Measurements from ENCODE around the gene NDE1.

NDE1 gene

GRCh38 chr16:15748654-15749053 is 98.6 kb downstream of the NDE1 start:
- Histone ChIP-seq H3K36me3 (ENCODE audit: low read length) (no peaks in the 10 kb centered on the region), H3K4me2 (ENCODE audit: low read depth, low read length, poor library complexity, severe bottlenecking) (no peak overlapping the region), H4K20me1 (ENCODE audit: low read depth, low read length) (no peaks in the 10 kb centered on the region), H3K9me3 (ENCODE audit: insufficient read depth, low read length) (no peaks in the 10 kb centered on the region), H3K9ac (ENCODE audit: low read length) (no peak overlapping the region), H3F3A (ENCODE audit: insufficient read depth) (no peaks in the 10 kb centered on the region), H3K9me2 (replicated peaks; ENCODE audit: insufficient read depth, low read length) (no peaks in the 10 kb centered on the region), H3K79me2 (ENCODE audit: insufficient read depth, low read length) (no peaks in the 10 kb centered on the region), H3K27ac (ENCODE audit: low read depth, low read length) (no peak overlapping the region), H2AFZ (ENCODE audit: low read depth, low read length, severe bottlenecking) (no peak overlapping the region), H3K27me3 (ENCODE audit: low read length) (no peaks in the 10 kb centered on the region), H3K4me3 (ENCODE audit: insufficient read depth, low read length, poor library complexity, severe bottlenecking) (no peak overlapping the region)
- TF ChIP-seq EZH2phosphoT487 (conservative IDR thresholded peaks at IDR 0.05; ENCODE audit: low read length) (no peak), CTCF (IDR thresholded peaks at IDR 0.05; ENCODE audit: insufficient read depth, low read length, poor library complexity, severe bottlenecking) (no peak)

GRCh38 chr16:15749371-15749770 is 99.3 kb downstream of the NDE1 start:
- Histone ChIP-seq H4K20me1 (ENCODE audit: low read depth, low read length) (no peaks in the 10 kb centered on the region), H3K79me2 (ENCODE audit: insufficient read depth, low read length) (no peaks in the 10 kb centered on the region)

GRCh38 chr16:15749985-15750384 is 99.9 kb downstream of the NDE1 start:
- no peak overlapping the region for H3K27ac ChIP-seq (ENCODE audit: low read depth, low read length)
- TF ChIP-seq EZH2phosphoT487 (conservative IDR thresholded peaks at IDR 0.05; ENCODE audit: low read length) (no peak), CTCF (IDR thresholded peaks at IDR 0.05; ENCODE audit: insufficient read depth, low read length, poor library complexity, severe bottlenecking) (no peak)
- H3K27me3 ChIP-seq (ENCODE audit: low read length): no peaks in the 10 kb centered on the region
- H3F3A ChIP-seq (ENCODE audit: insufficient read depth): no peaks in the 10 kb centered on the region
- H4K20me1 ChIP-seq (ENCODE audit: low read depth, low read length): no peaks in the 10 kb centered on the region
- no peak overlapping the region for H3K4me2 ChIP-seq (ENCODE audit: low read depth, low read length, poor library complexity, severe bottlenecking)
- H3K9me3 ChIP-seq (ENCODE audit: insufficient read depth, low read length): no peaks in the 10 kb centered on the region
- H3K9me2 ChIP-seq (replicated peaks; ENCODE audit: insufficient read depth, low read length): no peaks in the 10 kb centered on the region
- H3K36me3 ChIP-seq (ENCODE audit: low read length): no peaks in the 10 kb centered on the region
- H3K79me2 ChIP-seq (ENCODE audit: insufficient read depth, low read length): no peaks in the 10 kb centered on the region
- H3K4me3 ChIP-seq (ENCODE audit: insufficient read depth, low read length, poor library complexity, severe bottlenecking): no peak overlapping the region
- H3K9ac ChIP-seq (ENCODE audit: low read length): no peak overlapping the region
- no peak overlapping the region for H2AFZ ChIP-seq (ENCODE audit: low read depth, low read length, severe bottlenecking)

More at GRCh38 chr16:15749371-15749770, 99.3 kb downstream of the NDE1 start:
- TF ChIP-seq CTCF (IDR thresholded peaks at IDR 0.05; ENCODE audit: insufficient read depth, low read length, poor library complexity, severe bottlenecking): no peak
- TF ChIP-seq EZH2phosphoT487 (conservative IDR thresholded peaks at IDR 0.05; ENCODE audit: low read length): no peak
- no peak overlapping the region for H3K9ac ChIP-seq (ENCODE audit: low read length)
- H3K36me3 ChIP-seq (ENCODE audit: low read length): no peaks in the 10 kb centered on the region
- no peak overlapping the region for H3K27ac ChIP-seq (ENCODE audit: low read depth, low read length)
- no peaks in the 10 kb centered on the region for H3F3A ChIP-seq (ENCODE audit: insufficient read depth)
- no peak overlapping the region for H2AFZ ChIP-seq (ENCODE audit: low read depth, low read length, severe bottlenecking)
- no peaks in the 10 kb centered on the region for H3K27me3 ChIP-seq (ENCODE audit: low read length)
- H3K4me2 ChIP-seq (ENCODE audit: low read depth, low read length, poor library complexity, severe bottlenecking): no peak overlapping the region
- no peaks in the 10 kb centered on the region for H3K9me3 ChIP-seq (ENCODE audit: insufficient read depth, low read length)
- no peaks in the 10 kb centered on the region for H3K9me2 ChIP-seq (replicated peaks; ENCODE audit: insufficient read depth, low read length)
- H3K4me3 ChIP-seq (ENCODE audit: insufficient read depth, low read length, poor library complexity, severe bottlenecking): no peak overlapping the region
